HepG2 (cell line): Measurements from ENCODE around the gene ATP9A. TPM values are rescaled to one million over a fixed set of nuclear protein-coding genes. Genes with fewer than 3 reads are reported as not detected.

Experiments
- ATAC-seq: fragments of 200-7000 bp; cut with Tn5 transposase; 3 replicates; pipeline ENCODE4 v1.9.1; 2020; ENCODE audit warnings: mild to moderate bottlenecking, moderate library complexity
- BruUV-seq: library from RNA; stranded (reverse); fragments of 400-500 nt; replicated peaks from 2 replicates; lab custom pipeline; 2021; lab: Mats Ljungman, UMichigan
- CTCF ChIA-PET: fragments of 300-600 bp; formaldehyde crosslinking; extraction: SDS; loops from one replicate; lab custom pipeline; 2021; ENCODE audit warnings: low total read pairs, inconsistent platforms, low intra/inter-chr PET ratio; lab: Yijun Ruan, JAX
- POLR2A ChIA-PET: fragments of 350-600 bp; sonication (Branson Sonifier 250); formaldehyde crosslinking; loops from one replicate; lab custom pipeline; 2020; ENCODE audit warnings: antibody characterized with exemption, inconsistent platforms; lab: Yijun Ruan, JAX
- DNase-seq: peaks from one replicate; pipeline ENCODE4 v3.0.0-alpha.2; 2015; ENCODE audit warnings: low spot score
- FAIRE-seq: peaks from 3 replicates; lab custom pipeline; 2011; peaks lifted over from hg19 to GRCh38; lab: Jason Lieb, UNC
- H2AFZ ChIP-seq: one replicate; pipeline ENCODE4 v1.6.1; 2011; ENCODE audit warnings: low read length, inconsistent platforms
- H3K27ac ChIP-seq: fragments of 300-600 bp; 3 replicates; pipeline ENCODE4 v1.8.0; 2011; ENCODE audit warnings: mixed run types, mild to moderate bottlenecking, mixed read lengths, low read length, inconsistent platforms; ENCODE audit not compliant: insufficient read depth; ENCODE audit errors: extremely low read length
- H3K27me3 ChIP-seq, 2 experiments: fragments of 200-600 bp in 1 of 2; 2 replicates in 1 of 2; 3 replicates in 1 of 2; pipeline versions ENCODE4 v1.6.0 to v1.8.0; 2011; ENCODE audit warnings: low read length in 2 of 2, mild to moderate bottlenecking in 2 of 2, moderate library complexity in 2 of 2, inconsistent platforms in 1 of 2; ENCODE audit not compliant: insufficient read depth in 2 of 2, control insufficient read depth in 1 of 2
- H3K36me3 ChIP-seq, 2 experiments: fragments of 200-600 bp in 1 of 2; replicated peaks in 1 of 2; 2 replicates in 1 of 2; 3 replicates in 1 of 2; pipeline versions ENCODE4 v1.5.1 to v1.8.0; 2011; ENCODE audit warnings: low read length in 2 of 2, inconsistent platforms in 1 of 2; ENCODE audit not compliant: insufficient read depth in 2 of 2, control insufficient read depth in 1 of 2
- H3K4me1 ChIP-seq: 2 replicates; pipeline ENCODE4 v1.5.1; 2012; ENCODE audit warnings: low read length, inconsistent platforms; ENCODE audit not compliant: insufficient read depth
- H3K4me2 ChIP-seq: 2 replicates; pipeline ENCODE4 v1.6.0; 2011; ENCODE audit warnings: low read depth, low read length, inconsistent platforms
- H3K4me3 ChIP-seq, 3 experiments: fragments of 200-600 bp in 1 of 3; sonication (generic), shearing (Covaris generic) in 1 of 3; replicated peaks in 1 of 3; 2 replicates each; pipeline ENCODE4 v1.5.1; 2011 to 2016; ENCODE audit warnings: low read length in 3 of 3, inconsistent platforms in 2 of 3, low read depth in 2 of 3, mild to moderate bottlenecking in 2 of 3, control low read depth in 1 of 3, mixed read lengths in 1 of 3; ENCODE audit not compliant: insufficient read depth in 1 of 3
- H3K79me2 ChIP-seq: one replicate; pipeline ENCODE4 v1.6.1; 2011; ENCODE audit warnings: low read length, inconsistent platforms; ENCODE audit not compliant: insufficient read depth
- H3K9ac ChIP-seq: 2 replicates; pipeline ENCODE4 v1.6.0; 2011; ENCODE audit warnings: mild to moderate bottlenecking, low read depth, low read length, inconsistent platforms; ENCODE audit not compliant: insufficient read depth
- H3K9me3 ChIP-seq: 2 replicates; pipeline ENCODE4 v1.5.1; 2012; ENCODE audit warnings: mild to moderate bottlenecking, low read length
- H4K20me1 ChIP-seq: 2 replicates; pipeline ENCODE4 v1.6.0; 2011; ENCODE audit warnings: inconsistent platforms, mild to moderate bottlenecking, low read length, moderate library complexity; ENCODE audit not compliant: insufficient read depth
- ADNP ChIP-seq: sonication (generic); formaldehyde crosslinking; IDR thresholded peaks from 2 replicates; pipeline ENCODE4 v1.4.0; 2020; ENCODE audit warnings: missing genetic modification reagents
- AGO1 ChIP-seq: fragments of 200-400 bp; formaldehyde crosslinking; IDR thresholded peaks from 2 replicates; pipeline ENCODE4 v1.6.1; 2017; ENCODE audit warnings: mild to moderate bottlenecking, low read depth, low read length, moderate library complexity; ENCODE audit not compliant: poor library complexity, severe bottlenecking
- ARID5B ChIP-seq: IDR thresholded peaks from 2 replicates; pipeline ENCODE4 v1.4.0; 2020; ENCODE audit warnings: mild to moderate bottlenecking, missing genetic modification reagents
- ARNT ChIP-seq: fragments of 450-650 bp; IDR thresholded peaks from 2 replicates; pipeline ENCODE4 v1.6.1; 2017
- HNRNPL ChIP-seq: fragments of 200-400 bp; formaldehyde crosslinking; IDR thresholded peaks from 2 replicates; pipeline ENCODE4 v1.6.1; 2017; ENCODE audit warnings: mild to moderate bottlenecking, low read depth, low read length
- MED1 ChIP-seq: sonication (generic); formaldehyde crosslinking; IDR thresholded peaks from 2 replicates; pipeline ENCODE4 v1.4.0; 2020; ENCODE audit warnings: missing genetic modification reagents
- MED8 ChIP-seq: sonication (generic); formaldehyde crosslinking; IDR thresholded peaks from 2 replicates; pipeline ENCODE4 v1.8.1; 2023; ENCODE audit warnings: mild to moderate bottlenecking, missing genetic modification reagents; ENCODE audit not compliant: insufficient replicate concordance
- MZF1 ChIP-seq: sonication (generic); formaldehyde crosslinking; IDR thresholded peaks from 2 replicates; pipeline ENCODE4 v1.8.1; 2023; ENCODE audit warnings: mild to moderate bottlenecking, missing genetic modification reagents, borderline replicate concordance
- NCOA2 ChIP-seq: sonication (generic); formaldehyde crosslinking; IDR thresholded peaks from 2 replicates; pipeline ENCODE4 v1.8.0; 2022; ENCODE audit warnings: inconsistent platforms
- REL ChIP-seq: sonication (generic); formaldehyde crosslinking; conservative IDR thresholded peaks from 2 replicates; pipeline ENCODE4 v1.8.0; 2022; ENCODE audit warnings: mild to moderate bottlenecking, missing genetic modification reagents, moderate library complexity
- ZNF232 ChIP-seq: sonication (generic); formaldehyde crosslinking; IDR thresholded peaks from 2 replicates; pipeline ENCODE4 v1.4.0; 2020; ENCODE audit warnings: missing genetic modification reagents, borderline replicate concordance
- ZNF629 ChIP-seq: sonication (generic); formaldehyde crosslinking; conservative IDR thresholded peaks from 2 replicates; pipeline ENCODE4 v1.5.0; 2020; ENCODE audit warnings: missing genetic modification reagents
- ZNF724P ChIP-seq: sonication (generic); formaldehyde crosslinking; IDR thresholded peaks from 2 replicates; pipeline ENCODE4 v1.8.0; 2022; ENCODE audit warnings: missing genetic modification reagents, borderline replicate concordance
- ZNF782 ChIP-seq: sonication (generic); formaldehyde crosslinking; IDR thresholded peaks from 2 replicates; pipeline ENCODE4 v1.4.0; 2020; ENCODE audit warnings: missing genetic modification reagents, mild to moderate bottlenecking, borderline replicate concordance
- ZNF839 ChIP-seq: sonication (generic); formaldehyde crosslinking; IDR thresholded peaks from 2 replicates; pipeline ENCODE4 v1.4.0; 2020; ENCODE audit warnings: missing genetic modification reagents, mild to moderate bottlenecking, borderline replicate concordance
- WGBS: methylation state at CpG from one replicate; pipeline ENCODE4 v1.1.6; 2017; ENCODE audit warnings: low lambda C conversion rate; 5-methylcytosine and 5-hydroxymethylcytosine counted together
- in situ Hi-C: cut with HindIII; loops from 2 replicates; pipeline ENCODE4 v1.10.0; 2017; ENCODE audit warnings: low pct_unique_long_range_greater_than_20kb; ENCODE audit not compliant: extremely low pct_ligation_motif_present
- intact Hi-C: fragments of 100-400 bp; cut with micrococcal nuclease; formaldehyde crosslinking; loops from one replicate; pipeline ENCODE4 v1.10.0; 2022; ENCODE audit not compliant: unreplicated experiment
- polyA plus RNA-seq, 8 experiments: library from polyadenylated mRNA; depleted of rRNA in 3 of 8; stranded (reverse) in 7 of 8; unstranded in 1 of 8; fragments of >200 nt; fragmentation: Illumina TruSeq in 4 of 8; extraction: Trizol in 4 of 8; gene quantifications; 2 replicates each; pipeline versions ENCODE4 v1.2.1 to v1.2.3, GENCODE V29; 2011 to 2016; ENCODE audit warnings: low read depth in 4 of 8, missing spikeins in 1 of 8, mixed read lengths in 1 of 8; ENCODE audit not compliant: insufficient read depth in 1 of 8
- total RNA-seq, 5 experiments: library from RNA; depleted of rRNA; stranded (reverse); fragments of >200 nt; fragmentation: Illumina TruSeq; extraction: Trizol; gene quantifications; 2 replicates each; pipeline ENCODE4 v1.2.3, GENCODE V29; 2016; ENCODE audit warnings: low read depth in 1 of 5
- TF ChIP-seq, protein P1 (sequence below): sonication (generic); formaldehyde crosslinking; IDR thresholded peaks from 2 replicates; pipeline ENCODE4 v1.5.0; 2020; ENCODE audit warnings: mild to moderate bottlenecking, missing genetic modification reagents, borderline replicate concordance
- TF ChIP-seq, protein P2 (sequence below): sonication (generic); formaldehyde crosslinking; IDR thresholded peaks from 2 replicates; pipeline ENCODE4 v1.4.0; 2020; ENCODE audit warnings: missing genetic modification reagents

The ATP9A gene
- total and polyA plus RNA-seq, 2 of the 13 experiments (the other 11 are each of a cell fraction or from before 2014, with no cell fraction given), result 11.8 to 18.5 TPM

DNA sequence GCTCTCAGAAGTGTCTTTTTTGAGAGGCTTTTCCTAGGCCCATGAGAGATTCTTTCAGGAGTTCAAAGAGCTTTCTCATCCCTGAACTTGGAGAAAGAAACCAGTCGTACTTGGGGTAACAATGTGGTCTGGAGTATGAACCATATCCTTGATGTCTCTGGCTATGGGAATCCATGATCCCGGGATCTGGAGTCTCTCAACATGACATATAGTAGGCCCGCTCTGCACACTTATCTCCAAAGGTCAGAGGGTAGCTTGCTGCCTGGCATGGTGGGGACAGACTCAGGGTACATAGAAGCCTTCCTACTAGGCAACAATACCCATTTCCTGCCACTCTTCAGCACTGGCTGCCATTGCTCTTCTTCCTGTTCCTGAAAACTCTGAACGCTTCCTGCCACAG, 183.5 kb downstream of the ATP9A start:
- in situ Hi-C loops (loop anchor here (25.0 kb wide), 1 partner anchor 597 kb away; no protein-coding TSS in a partner anchor), intact Hi-C loops (no loop called here)
- Histone ChIP-seq H4K20me1 (no peaks in the 10 kb centered on the region), H3K79me2 (no peaks in the 10 kb centered on the region), H3K36me3 (no peaks in the 10 kb centered on the region), H3K27ac (no peak overlapping the region), H3K9me3 (no peaks in the 10 kb centered on the region), H3K4me1 (no peaks in the 10 kb centered on the region), H3K4me2 (no peak overlapping the region), H3K9ac (no peak overlapping the region), H2AFZ (no peak overlapping the region), H3K27me3 (peaks cover 0 to 24% of the 10 kb centered on the region in 2 experiments; a peak in 1 of 5 replicates), H3K4me3 (no peak overlapping the region)
- POLR2A ChIA-PET, result no interaction called here
- CTCF ChIA-PET, result no interaction called here
- BruUV-seq, result no TSS peak
- FAIRE-seq (no peak), DNase-seq (no peak), ATAC-seq (no peak)
- WGBS, result 33% methylated on average over 4 of the region's 4 CpGs
- TF ChIP-seq MED1 (CRISPR knock-in tag) (no peak), MZF1 (CRISPR knock-in tag) (no peak), ZNF232 (CRISPR knock-in tag) (no peak), ZNF839 (CRISPR knock-in tag) (no peak), REL (CRISPR knock-in tag) (no peak), ARID5B (no peak), ADNP (no peak), ARNT (no peak), NCOA2 (CRISPR knock-in tag) (no peak), ZNF782 (no peak), MED8 (CRISPR knock-in tag) (no peak), ZNF724P (no peak), ZNF629 (CRISPR knock-in tag) (no peak), AGO1 (no peak), HNRNPL (no peak)
- TF ChIP-seq, protein P1, sequence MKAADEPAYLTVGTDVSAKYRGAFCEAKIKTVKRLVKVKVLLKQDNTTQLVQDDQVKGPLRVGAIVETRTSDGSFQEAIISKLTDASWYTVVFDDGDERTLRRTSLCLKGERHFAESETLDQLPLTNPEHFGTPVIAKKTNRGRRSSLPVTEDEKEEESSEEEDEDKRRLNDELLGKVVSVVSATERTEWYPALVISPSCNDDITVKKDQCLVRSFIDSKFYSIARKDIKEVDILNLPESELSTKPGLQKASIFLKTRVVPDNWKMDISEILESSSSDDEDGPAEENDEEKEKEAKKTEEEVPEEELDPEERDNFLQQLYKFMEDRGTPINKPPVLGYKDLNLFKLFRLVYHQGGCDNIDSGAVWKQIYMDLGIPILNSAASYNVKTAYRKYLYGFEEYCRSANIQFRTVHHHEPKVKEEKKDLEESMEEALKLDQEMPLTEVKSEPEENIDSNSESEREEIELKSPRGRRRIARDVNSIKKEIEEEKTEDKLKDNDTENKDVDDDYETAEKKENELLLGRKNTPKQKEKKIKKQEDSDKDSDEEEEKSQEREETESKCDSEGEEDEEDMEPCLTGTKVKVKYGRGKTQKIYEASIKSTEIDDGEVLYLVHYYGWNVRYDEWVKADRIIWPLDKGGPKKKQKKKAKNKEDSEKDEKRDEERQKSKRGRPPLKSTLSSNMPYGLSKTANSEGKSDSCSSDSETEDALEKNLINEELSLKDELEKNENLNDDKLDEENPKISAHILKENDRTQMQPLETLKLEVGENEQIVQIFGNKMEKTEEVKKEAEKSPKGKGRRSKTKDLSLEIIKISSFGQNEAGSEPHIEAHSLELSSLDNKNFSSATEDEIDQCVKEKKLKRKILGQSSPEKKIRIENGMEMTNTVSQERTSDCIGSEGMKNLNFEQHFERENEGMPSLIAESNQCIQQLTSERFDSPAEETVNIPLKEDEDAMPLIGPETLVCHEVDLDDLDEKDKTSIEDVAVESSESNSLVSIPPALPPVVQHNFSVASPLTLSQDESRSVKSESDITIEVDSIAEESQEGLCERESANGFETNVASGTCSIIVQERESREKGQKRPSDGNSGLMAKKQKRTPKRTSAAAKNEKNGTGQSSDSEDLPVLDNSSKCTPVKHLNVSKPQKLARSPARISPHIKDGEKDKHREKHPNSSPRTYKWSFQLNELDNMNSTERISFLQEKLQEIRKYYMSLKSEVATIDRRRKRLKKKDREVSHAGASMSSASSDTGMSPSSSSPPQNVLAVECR, result no peak
- TF ChIP-seq, protein P2, sequence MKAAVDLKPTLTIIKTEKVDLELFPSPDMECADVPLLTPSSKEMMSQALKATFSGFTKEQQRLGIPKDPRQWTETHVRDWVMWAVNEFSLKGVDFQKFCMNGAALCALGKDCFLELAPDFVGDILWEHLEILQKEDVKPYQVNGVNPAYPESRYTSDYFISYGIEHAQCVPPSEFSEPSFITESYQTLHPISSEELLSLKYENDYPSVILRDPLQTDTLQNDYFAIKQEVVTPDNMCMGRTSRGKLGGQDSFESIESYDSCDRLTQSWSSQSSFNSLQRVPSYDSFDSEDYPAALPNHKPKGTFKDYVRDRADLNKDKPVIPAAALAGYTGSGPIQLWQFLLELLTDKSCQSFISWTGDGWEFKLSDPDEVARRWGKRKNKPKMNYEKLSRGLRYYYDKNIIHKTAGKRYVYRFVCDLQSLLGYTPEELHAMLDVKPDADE, result no peak
